Psoas muscle (tissue), 8 donors: Measurements from ENCODE around the gene RPGRIP1L. TPM values are rescaled to one million over a fixed set of nuclear protein-coding genes. Genes with fewer than 3 reads are reported as not detected.

Source experiments
- ATAC-seq, 4 donors: fragments of 200-7000 bp; cut with Tn5 transposase; one replicate each; pipeline ENCODE4 v1.9.1; 2020; ENCODE audit warnings: moderate library complexity in 3 of 4, mild to moderate bottlenecking in 2 of 4
- DNase-seq, 2 donors: peaks; one replicate each; pipeline ENCODE4 v3.0.0-alpha.2; 2020
- H3K27ac ChIP-seq: fragments of 200-600 bp; one replicate; pipeline ENCODE4 v1.8.0; 2022
- H3K27me3 ChIP-seq, 3 donors: fragments of 200-600 bp in 1 of 3; one replicate each; pipeline versions ENCODE4 v1.6.1 to v1.8.0; 2013 to 2022; ENCODE audit warnings: low read length in 2 of 3, mild to moderate bottlenecking in 2 of 3, moderate library complexity in 1 of 3; ENCODE audit not compliant: insufficient read depth in 3 of 3
- H3K36me3 ChIP-seq, 2 donors: fragments of 200-600 bp in 1 of 2; one replicate each; pipeline versions ENCODE4 v1.6.1 to v1.8.0; 2013 to 2022; ENCODE audit warnings: low read depth in 1 of 2, mild to moderate bottlenecking in 1 of 2, moderate library complexity in 1 of 2; ENCODE audit not compliant: insufficient read depth in 1 of 2
- H3K4me1 ChIP-seq: fragments of 200-600 bp; one replicate; pipeline ENCODE4 v1.8.0; 2022
- H3K4me3 ChIP-seq: fragments of 200-600 bp; one replicate; pipeline ENCODE4 v1.8.0; 2022; ENCODE audit warnings: mild to moderate bottlenecking
- H3K9me3 ChIP-seq: fragments of 200-600 bp; one replicate; pipeline ENCODE4 v1.8.0; 2022
- WGBS, 3 donors: extraction: QIAGEN DNeasy Blood & Tissue Kit; methylation state at CpG; one replicate each; pipeline versions ENCODE4 v1.1.6 to v1.1.7; 2013; 5-methylcytosine and 5-hydroxymethylcytosine counted together
- intact Hi-C, 2 donors: fragments of 100-400 bp; cut with DNase I; formaldehyde crosslinking; loops; one replicate each; pipeline versions ENCODE4 v1.11.0 to v1.14.2; 2022
- long read RNA-seq, 2 donors: library from polyadenylated mRNA; unstranded; transcript quantifications; one replicate each; pipeline ENCODE4 v2.0.0, GENCODE V29; 2021
- polyA plus RNA-seq, 3 donors: library from polyadenylated mRNA; stranded (reverse); fragments of 200-250 nt; gene quantifications; one replicate each; pipeline ENCODE4 v1.2.3, GENCODE V29; 2013
- total RNA-seq, 4 donors: library from RNA; stranded (reverse); fragmentation: NEBNext Ultra II Directional in 2 of 4; extraction: Animal tissue kit (Norgen Biotek cat#: 25700) in 2 of 4; gene quantifications; one replicate each; pipeline versions ENCODE4 v1.2.1 to v1.2.4, GENCODE V29; 2021 to 2023
- TF ChIP-seq, protein P1 (sequence below): fragments of 200-600 bp; IDR thresholded peaks from one replicate; pipeline ENCODE4 v1.8.0; 2022; ENCODE audit warnings: antibody characterized with exemption
- donor health status: healthy with polysubstance abuse.
- donor health status: DM: no; HTN: no; CAD: no; lungs with moderate emphysema.
- donor health status: Bipolar disorder and iron deficiency.
- donor health status: healthy.
- donor health status: DM: yes; HTN: yes; CAD: no.
- donor health status: DM: no; HTN: no; CAD: no.
- donor health status: DM: no; HTN: no; CAD: no.
- donor health status: DM: yes; HTN: yes; CAD: no.

Gene RPGRIP1L
- total RNA-seq = 1 to 10 TPM in 3 of 4 donors, under 1 TPM in 1; 0.81 to 2.6 (median 1.7) TPM
- polyA plus RNA-seq = 1 to 10 TPM in 2 of 3 donors, under 1 TPM in 1; 1.00 to 2.6 (median 1.5) TPM
- long read RNA-seq, donor 1, partial matches to known transcripts = 0 of 1 reads
- long read RNA-seq, donor 1, other reads (novel, unspliced or antisense) = 1 of 1 reads
- long read RNA-seq, donor 2 = 0 reads

DNA sequence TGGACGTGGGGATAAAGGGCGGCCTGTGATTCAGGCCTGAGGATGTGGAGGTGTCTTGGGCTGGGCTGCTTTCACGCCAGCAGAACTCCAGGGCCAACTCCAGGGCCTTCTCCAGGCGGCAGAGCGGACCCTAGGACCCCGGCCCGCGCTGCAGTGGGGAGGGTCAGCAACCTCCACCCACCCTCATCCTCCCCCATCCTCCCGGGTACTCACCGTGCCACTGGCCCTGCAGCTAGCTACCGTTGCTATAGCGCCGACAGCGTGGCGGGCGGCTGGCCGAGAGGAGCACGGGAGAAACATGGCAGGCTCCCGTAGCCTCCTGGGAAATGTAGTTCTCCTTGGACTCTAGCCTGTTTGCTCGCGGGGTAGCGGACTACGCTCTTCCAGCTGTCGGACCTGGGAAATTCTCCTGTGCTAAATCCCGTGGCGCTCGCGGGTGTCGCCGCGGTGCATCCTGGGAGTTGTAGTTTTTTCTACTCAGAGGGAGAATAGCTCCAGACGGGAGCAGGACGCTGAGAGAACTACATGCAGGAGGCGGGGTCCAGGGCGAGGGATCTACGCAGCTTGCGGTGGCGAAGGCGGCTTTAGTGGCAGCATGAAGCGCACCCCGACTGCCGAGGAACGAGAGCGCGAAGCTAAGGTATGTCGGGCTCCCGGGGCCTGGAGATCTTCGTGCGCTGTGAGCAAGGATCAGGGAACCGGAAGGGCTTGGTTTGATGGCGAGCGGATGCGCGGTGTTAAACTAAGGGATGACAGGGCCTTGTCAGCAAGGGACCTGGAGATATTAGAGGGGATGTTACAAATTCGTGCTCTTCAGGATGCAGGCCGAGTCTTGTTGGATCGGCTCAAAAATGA lies at the start of gene RPGRIP1L, which contains the start of gene FTO:
Gene RPGRIP1L, minus strand, starts transcription at position 270 of the 855 bp plus-strand sequence. CDS start 3,136 bp downstream, outside the sequence.
Gene FTO, plus strand, starts transcription at position 567 of the 855 bp plus-strand sequence.
- peak within 1 kb of the TSS; percentile 81 for H3K4me3 ChIP-seq
- peak within 1 kb of the TSS; percentile 81 for H3K27ac ChIP-seq

DNA sequence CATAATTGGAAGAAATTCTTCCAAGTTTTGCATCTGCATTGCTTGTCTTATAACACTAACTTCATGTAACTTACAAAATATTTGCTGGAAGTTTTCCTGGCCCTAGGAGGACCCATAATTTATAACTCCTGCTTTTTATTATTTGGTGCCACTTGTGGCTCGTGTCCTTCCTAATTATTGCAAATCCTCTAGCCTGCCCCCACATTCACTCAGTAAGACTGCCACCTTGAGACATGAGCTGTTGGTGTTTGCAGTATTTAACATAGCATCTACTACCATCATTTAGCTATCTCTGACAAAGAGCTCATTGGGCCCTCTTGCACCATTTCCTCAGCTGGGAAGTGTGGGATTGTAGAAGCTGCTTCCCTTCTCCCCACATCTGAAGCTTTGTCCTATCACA lies 49.8 kb upstream of the RPGRIP1L start:
- TF ChIP-seq, protein P1, sequence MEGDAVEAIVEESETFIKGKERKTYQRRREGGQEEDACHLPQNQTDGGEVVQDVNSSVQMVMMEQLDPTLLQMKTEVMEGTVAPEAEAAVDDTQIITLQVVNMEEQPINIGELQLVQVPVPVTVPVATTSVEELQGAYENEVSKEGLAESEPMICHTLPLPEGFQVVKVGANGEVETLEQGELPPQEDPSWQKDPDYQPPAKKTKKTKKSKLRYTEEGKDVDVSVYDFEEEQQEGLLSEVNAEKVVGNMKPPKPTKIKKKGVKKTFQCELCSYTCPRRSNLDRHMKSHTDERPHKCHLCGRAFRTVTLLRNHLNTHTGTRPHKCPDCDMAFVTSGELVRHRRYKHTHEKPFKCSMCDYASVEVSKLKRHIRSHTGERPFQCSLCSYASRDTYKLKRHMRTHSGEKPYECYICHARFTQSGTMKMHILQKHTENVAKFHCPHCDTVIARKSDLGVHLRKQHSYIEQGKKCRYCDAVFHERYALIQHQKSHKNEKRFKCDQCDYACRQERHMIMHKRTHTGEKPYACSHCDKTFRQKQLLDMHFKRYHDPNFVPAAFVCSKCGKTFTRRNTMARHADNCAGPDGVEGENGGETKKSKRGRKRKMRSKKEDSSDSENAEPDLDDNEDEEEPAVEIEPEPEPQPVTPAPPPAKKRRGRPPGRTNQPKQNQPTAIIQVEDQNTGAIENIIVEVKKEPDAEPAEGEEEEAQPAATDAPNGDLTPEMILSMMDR = no peak
- Histone ChIP-seq H3K9me3 (no peaks in the 10 kb centered on the region), H3K36me3 (no peaks in the 10 kb centered on the region), H3K4me3 (no peak overlapping the region), H3K27ac (no peak overlapping the region), H3K4me1 (peaks cover 19% of the 10 kb centered on the region), H3K27me3 (no peaks in the 10 kb centered on the region)
- intact Hi-C loops = no loop called here
- no peak for DNase-seq
- ATAC-seq = no peak
- 75 to 87% (median 76%) methylated on average over 1 of the region's 1 CpG for WGBS, 3 donors

More for the DNA sequence above, at the start of gene RPGRIP1L, which contains the start of gene FTO:
- H3K27me3 ChIP-seq = no peaks in the 10 kb centered on the region
- ATAC-seq (peak; percentile 98 to 99 (median 99)), DNase-seq (peak; percentile 98 to 99)
- no peaks in the 10 kb centered on the region for H3K36me3 ChIP-seq
- TF ChIP-seq, protein P1 = no peak
- WGBS, 3 donors = 0 to 1% (median 0%) methylated on average over 54 to 57 of the region's 57 CpGs
- peaks cover 18% of the 10 kb centered on the region for H3K4me1 ChIP-seq
- H3K9me3 ChIP-seq = no peaks in the 10 kb centered on the region
- intact Hi-C loops = loop anchor here in 1 of 2 donors (10.0 kb wide), 1 partner anchor 269 kb away; the partner anchor contains the start of gene RBL2

DNA sequence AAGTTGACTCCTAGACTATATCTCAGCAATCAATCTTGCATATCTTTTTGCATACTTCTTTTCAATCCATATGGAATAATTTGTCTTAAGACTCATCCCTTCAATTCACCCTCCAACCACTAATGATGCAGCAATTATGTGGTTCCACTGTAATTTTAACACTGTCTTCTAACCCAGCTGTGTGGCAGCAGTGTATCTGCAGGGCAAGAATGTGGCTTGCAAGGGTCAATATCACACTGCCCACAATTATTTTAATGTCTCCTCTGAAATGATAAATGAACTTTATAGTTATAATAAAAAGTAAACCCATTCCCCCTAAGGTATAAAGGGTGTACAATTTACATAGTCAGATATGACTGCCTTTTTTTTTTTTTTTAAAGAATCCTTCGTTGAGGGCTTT lies 48.9 kb upstream of the RPGRIP1L start:
- Histone ChIP-seq H3K9me3 (no peaks in the 10 kb centered on the region), H3K36me3 (no peaks in the 10 kb centered on the region), H3K4me3 (no peak overlapping the region), H3K27me3 (no peaks in the 10 kb centered on the region), H3K27ac (no peak overlapping the region), H3K4me1 (peaks cover 19% of the 10 kb centered on the region)
- intact Hi-C loops = no loop called here
- TF ChIP-seq, protein P1 = no peak
- ATAC-seq = no peak
- WGBS, 3 donors = 59 to 67% (median 64%) methylated on average over 1 of the region's 1 CpG
- DNase-seq = no peak

DNA sequence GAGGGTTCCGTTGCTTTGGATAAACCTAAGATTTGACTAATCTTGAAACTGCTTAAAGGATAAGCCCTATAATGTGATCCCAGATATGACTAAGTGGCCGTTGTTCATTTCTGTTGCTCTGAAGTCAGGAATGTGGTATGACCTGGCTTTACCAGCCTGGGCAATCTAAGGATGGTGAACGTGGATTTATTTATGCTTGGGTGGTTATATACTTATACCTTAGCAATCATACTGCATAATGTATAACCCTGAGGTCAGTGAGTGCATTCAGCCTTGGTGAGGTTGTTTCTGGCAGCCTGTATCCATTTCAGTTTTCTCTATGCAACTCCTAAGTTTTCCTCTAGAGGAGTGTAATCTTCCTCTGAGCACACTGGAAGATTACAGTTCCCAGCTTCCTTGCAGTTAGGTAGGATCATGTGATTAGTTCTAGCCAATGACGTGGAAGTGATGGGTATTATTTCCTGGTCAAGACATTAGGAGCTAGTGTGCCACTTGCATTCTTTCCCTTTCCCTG lies 42.2 kb upstream of the RPGRIP1L start:
- DNase-seq = no peak
- no peaks in the 10 kb centered on the region for H3K9me3 ChIP-seq
- H3K27ac ChIP-seq = no peak overlapping the region
- peaks cover 18% of the 10 kb centered on the region for H3K4me1 ChIP-seq
- intact Hi-C loops = no loop called here
- H3K36me3 ChIP-seq = no peaks in the 10 kb centered on the region
- H3K4me3 ChIP-seq = no peak overlapping the region
- no peaks in the 10 kb centered on the region for H3K27me3 ChIP-seq
- WGBS, 3 donors = 52 to 86% (median 70%) methylated on average over 4 of the region's 4 CpGs
- ATAC-seq = peak in 3 of 4 donors; percentile 57 to 62 (median 60)
- TF ChIP-seq, protein P1 = no peak
